KMS-11 (cell line): ENCODE measurements around the gene GRIK3.

ENCODE experiments used
- H2AFZ ChIP-seq: fragments of 200-600 bp; sonication (generic); 2 replicates; pipeline ENCODE4 v1.6.1; 2016; ENCODE audit warnings: antibody characterized with exemption, mixed run types, low read depth
- H3K27ac ChIP-seq: fragments of 200-600 bp; sonication (generic); 2 replicates; pipeline ENCODE4 v1.6.1; 2016; ENCODE audit warnings: mild to moderate bottlenecking, mixed run types
- H3K27me3 ChIP-seq: fragments of 200-600 bp; sonication (generic); 2 replicates; pipeline ENCODE4 v1.6.1; 2017; ENCODE audit warnings: mild to moderate bottlenecking, low read depth, mixed run types, moderate library complexity; ENCODE audit not compliant: insufficient read depth
- H3K36me3 ChIP-seq: fragments of 200-600 bp; sonication (generic); 2 replicates; pipeline ENCODE4 v1.6.1; 2017; ENCODE audit warnings: mild to moderate bottlenecking, mixed run types; ENCODE audit not compliant: insufficient read depth
- H3K4me1 ChIP-seq: fragments of 200-600 bp; sonication (generic); 2 replicates; pipeline ENCODE4 v1.6.1; 2016; ENCODE audit warnings: mild to moderate bottlenecking, low read depth, mixed run types; ENCODE audit not compliant: poor library complexity, severe bottlenecking
- H3K4me2 ChIP-seq: fragments of 200-600 bp; sonication (generic); 2 replicates; pipeline ENCODE4 v1.7.0; 2016; ENCODE audit warnings: mild to moderate bottlenecking, mixed run types
- H3K4me3 ChIP-seq: fragments of 200-600 bp; sonication (generic); IDR thresholded peaks from 2 replicates; pipeline ENCODE4 v1.6.1; 2017; ENCODE audit warnings: low read depth, low read length, mixed read lengths; ENCODE audit not compliant: insufficient read depth
- H3K79me2 ChIP-seq: fragments of 200-600 bp; sonication (generic); 2 replicates; pipeline ENCODE4 v1.6.1; 2016; ENCODE audit warnings: low read depth, mixed run types; ENCODE audit not compliant: insufficient read depth
- H3K9ac ChIP-seq: fragments of 200-600 bp; sonication (generic); 2 replicates; pipeline ENCODE4 v1.6.1; 2016; ENCODE audit warnings: mild to moderate bottlenecking, mixed run types
- H4K20me1 ChIP-seq: fragments of 200-600 bp; sonication (generic); 2 replicates; pipeline ENCODE4 v1.6.1; 2016; ENCODE audit warnings: mild to moderate bottlenecking, mixed run types; ENCODE audit not compliant: insufficient read depth
- CTCF ChIP-seq: fragments of 200-600 bp; sonication (generic); conservative IDR thresholded peaks from 2 replicates; pipeline ENCODE4 v1.6.1; 2017; ENCODE audit warnings: low read depth, mild to moderate bottlenecking, antibody characterized with exemption, low read length, moderate library complexity, mixed read lengths

The GRIK3 gene

DNA sequence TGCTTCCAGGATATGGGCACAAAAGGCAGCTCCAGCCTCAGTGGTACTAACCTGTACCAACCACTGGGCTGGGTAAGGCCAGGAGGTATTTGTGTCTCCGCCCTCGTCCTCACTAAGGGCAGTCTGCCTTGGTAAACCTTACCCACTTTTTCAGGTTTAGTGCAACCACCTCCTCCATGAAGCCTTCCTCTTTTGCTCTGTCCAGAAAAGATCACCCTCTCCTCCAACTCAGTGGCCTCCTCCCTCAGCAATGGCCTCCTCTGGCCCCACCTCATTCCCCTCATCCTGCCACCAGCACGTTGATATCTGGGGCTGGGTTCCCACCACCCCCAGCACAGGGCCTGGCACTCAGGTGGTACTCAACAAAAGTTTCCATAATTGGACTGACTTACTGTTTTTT is 161.5 kb downstream of the GRIK3 start:
- Histone ChIP-seq H4K20me1 (no peaks in the 10 kb centered on the region), H3K4me2 (no peak overlapping the region), H3K4me3 (no peak overlapping the region), H3K36me3 (no peaks in the 10 kb centered on the region), H2AFZ (no peak overlapping the region), H3K27me3 (peaks cover 4% of the 10 kb centered on the region; the same call in 1 of the 2 replicates), H3K9ac (no peak overlapping the region), H3K79me2 (no peaks in the 10 kb centered on the region), H3K27ac (no peak overlapping the region), H3K4me1 (no peaks in the 10 kb centered on the region)
- TF ChIP-seq CTCF, result no peak

DNA sequence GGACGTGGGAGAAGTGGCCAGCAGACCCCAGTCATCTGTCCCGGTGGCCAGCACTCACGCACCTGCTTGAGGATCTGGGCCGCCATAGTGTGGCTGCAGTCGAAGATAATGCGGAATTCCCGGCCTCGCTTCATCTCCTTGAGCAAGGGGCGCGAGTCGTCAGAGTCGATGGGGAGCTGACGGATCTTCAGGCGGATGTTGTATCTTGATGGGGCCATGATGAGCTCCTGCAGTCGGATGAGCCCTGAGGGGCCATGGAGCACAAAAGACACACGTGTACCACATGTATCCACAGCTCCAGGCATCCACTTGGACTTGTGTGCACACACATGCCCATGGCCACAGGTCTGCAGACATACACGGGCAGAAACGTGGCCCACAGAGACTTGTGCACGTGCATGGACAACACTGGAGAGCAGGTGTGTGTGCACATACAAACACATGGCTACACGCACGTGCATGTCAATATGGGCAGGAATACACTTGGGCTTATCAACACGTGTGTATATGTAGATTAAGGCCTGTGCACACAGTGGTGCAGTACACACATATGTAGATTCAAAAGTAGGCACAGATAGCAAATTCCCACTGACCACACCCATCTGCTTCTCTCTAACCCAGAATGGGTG is 162.1 kb downstream of the GRIK3 start:
- no peaks in the 10 kb centered on the region for H4K20me1 ChIP-seq
- no peaks in the 10 kb centered on the region for H3K4me1 ChIP-seq
- H3K4me2 ChIP-seq, result no peak overlapping the region
- H3K27me3 ChIP-seq, result peaks cover 4% of the 10 kb centered on the region; the same call in 1 of the 2 replicates
- no peak overlapping the region for H3K4me3 ChIP-seq
- H2AFZ ChIP-seq, result no peak overlapping the region
- no peaks in the 10 kb centered on the region for H3K36me3 ChIP-seq
- H3K9ac ChIP-seq, result no peak overlapping the region
- no peak for TF ChIP-seq CTCF
- no peaks in the 10 kb centered on the region for H3K79me2 ChIP-seq
- H3K27ac ChIP-seq, result no peak overlapping the region

DNA sequence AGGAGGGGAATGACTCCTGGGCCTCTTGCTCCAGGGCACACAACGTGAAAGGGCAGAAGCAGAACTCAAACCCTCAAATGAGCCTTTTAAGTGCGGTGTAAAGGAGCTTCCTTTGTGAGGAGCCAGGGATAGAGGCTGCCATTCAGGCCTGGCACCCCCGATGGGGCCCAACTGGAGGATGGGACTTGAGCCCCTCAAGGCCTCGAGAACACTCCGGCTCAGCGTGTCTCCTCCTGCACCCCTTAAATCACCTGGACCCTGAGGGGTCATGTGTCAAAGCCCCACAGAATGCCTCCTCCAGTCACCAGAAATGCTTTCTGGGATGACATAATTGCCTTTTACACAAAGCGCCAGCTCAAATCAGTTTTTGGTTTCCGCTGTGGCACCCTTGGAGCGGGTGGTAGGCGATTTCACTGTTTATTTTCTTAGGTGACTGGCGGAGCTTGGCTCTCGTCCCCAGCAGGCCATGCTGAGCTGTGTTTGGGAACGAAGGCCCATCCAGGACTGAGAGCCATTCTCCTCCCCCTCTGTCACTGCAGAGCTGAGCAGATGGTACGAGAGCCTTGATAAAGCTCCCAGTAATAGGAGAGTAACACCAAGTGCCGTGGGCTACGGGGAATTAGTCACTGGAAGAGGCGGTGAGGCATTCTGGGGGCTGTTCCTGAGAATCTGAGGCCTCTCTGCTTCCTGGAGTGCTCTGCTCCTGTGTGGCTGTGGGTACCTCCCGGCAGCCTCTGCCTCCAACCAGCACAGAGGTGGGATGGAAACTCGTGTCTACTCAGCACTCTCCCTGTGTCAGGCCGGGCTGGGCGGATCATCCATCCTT is 163.0 kb downstream of the GRIK3 start:
- no peak overlapping the region for H3K4me2 ChIP-seq
- H3K4me1 ChIP-seq, result no peaks in the 10 kb centered on the region
- no peaks in the 10 kb centered on the region for H4K20me1 ChIP-seq
- no peak overlapping the region for H2AFZ ChIP-seq
- no peak for TF ChIP-seq CTCF
- no peak overlapping the region for H3K27ac ChIP-seq
- H3K36me3 ChIP-seq, result no peaks in the 10 kb centered on the region
- H3K9ac ChIP-seq, result no peak overlapping the region
- no peak overlapping the region for H3K4me3 ChIP-seq
- H3K27me3 ChIP-seq, result peaks cover 4% of the 10 kb centered on the region; the same call in 1 of the 2 replicates
- no peaks in the 10 kb centered on the region for H3K79me2 ChIP-seq

DNA sequence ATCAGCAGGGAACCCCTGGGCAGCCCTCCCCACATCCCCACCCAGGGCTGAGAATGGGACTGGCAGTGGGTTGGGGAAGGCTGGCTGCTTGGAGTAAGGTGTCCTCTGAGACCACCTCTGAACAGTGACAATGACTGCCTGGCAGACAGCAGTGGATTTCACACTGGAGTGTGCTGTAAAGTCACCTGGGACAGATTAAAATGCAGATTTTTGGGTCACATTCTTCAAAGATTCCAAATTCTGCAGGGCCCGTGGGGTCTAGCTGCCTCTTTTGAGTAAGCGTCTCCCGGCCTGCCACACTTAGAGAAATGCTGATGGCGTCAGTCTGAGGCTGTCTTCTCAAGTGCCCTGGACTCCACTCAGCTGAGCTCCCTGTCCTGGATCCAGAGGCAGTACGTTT is 164.5 kb downstream of the GRIK3 start:
- Histone ChIP-seq H2AFZ (no peak overlapping the region), H4K20me1 (no peaks in the 10 kb centered on the region), H3K79me2 (no peaks in the 10 kb centered on the region), H3K9ac (no peak overlapping the region), H3K4me1 (no peaks in the 10 kb centered on the region), H3K4me3 (no peak overlapping the region), H3K27me3 (peaks cover 4% of the 10 kb centered on the region; the same call in 1 of the 2 replicates), H3K27ac (no peak overlapping the region), H3K4me2 (no peak overlapping the region), H3K36me3 (no peaks in the 10 kb centered on the region)
- TF ChIP-seq CTCF, result no peak
